ENCODE data around the gene CXorf49. TPM values are rescaled to one million over a fixed set of nuclear protein-coding genes. Genes with fewer than 3 reads are reported as not detected.
"Not testable (repeated sequence)": the region's sequence is repeated elsewhere in the genome, so short reads cannot be mapped to it uniquely, and the experiment has no call there.

CXorf49 gene
- total RNA-seq, 1 donor from 2014 or later, result not detected

DNA sequence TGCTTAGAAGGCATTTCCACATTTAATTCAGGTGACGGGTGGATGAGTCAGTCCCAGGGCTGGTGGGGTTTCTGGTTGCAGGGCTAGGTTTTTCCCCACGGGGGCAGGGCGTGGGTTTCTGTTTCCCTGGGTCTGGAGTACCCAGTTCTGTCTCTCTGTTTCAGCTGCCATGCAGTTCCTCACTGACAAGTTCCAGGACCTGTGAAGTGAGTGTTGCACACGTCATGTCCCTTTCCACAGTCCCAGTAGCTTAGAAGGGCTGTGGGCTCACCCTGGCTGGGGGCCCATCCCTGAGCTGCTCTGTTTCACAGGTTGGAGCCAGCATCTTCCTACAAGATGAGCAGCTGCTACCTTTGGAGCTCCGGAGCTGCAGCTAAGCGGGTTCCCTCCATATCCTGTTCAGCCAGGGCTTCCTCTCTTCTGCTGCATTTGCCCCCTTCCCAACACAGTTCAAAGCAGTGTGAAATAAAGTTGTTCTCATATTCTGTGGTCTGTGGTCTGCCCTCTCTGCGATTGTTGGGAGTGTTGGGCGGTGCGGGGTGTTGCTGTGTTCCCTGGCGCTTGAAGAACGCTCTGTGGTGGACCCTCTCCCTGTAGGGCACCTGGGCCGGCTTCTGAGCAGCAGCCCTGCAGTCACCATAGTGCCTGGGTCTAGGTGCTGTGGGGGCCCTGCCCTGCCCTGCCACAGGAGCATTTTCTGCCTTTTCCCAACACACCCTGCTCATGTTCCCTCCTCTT, 46.9 kb downstream of the CXorf49 start:
- no peak for DNase-seq (ENCODE audit: low spot score in 2 of 2, unreplicated experiment in 2 of 2)

DNA sequence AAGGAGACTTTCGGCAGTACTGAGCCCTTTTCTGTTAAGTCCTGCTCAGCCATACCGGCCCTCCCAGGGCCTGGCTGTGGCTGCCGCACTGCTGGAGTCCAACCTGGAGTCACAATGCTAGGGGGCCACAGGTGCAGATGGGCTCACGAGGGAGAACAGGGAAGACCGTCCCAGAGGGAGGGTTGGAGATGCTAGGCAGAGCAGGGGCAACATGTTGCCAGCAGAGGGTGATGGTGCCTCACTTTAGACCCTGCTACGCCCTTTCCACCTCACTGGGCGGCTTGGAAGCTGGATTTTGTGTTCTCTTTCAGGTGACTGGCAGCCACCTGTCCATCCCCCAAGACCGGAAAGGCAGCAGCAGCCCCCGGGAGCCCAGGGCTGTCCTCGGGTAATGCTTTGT, 48.1 kb downstream of the CXorf49 start:
- not testable (repeated sequence) for H3K36me3 Mint-ChIP-seq; DNase-seq (ENCODE audit: low spot score in 2 of 2, unreplicated experiment in 2 of 2); H3K4me3 Mint-ChIP-seq; H3K27ac Mint-ChIP-seq; H3K4me1 Mint-ChIP-seq; H3K27me3 Mint-ChIP-seq (ENCODE audit: low read depth)
- peaks cover 12% of the 10 kb centered on the region for H3K9me3 Mint-ChIP-seq

More for the DNA sequence above, 46.9 kb downstream of the CXorf49 start:
- H3K27me3 Mint-ChIP-seq (ENCODE audit: low read depth), result no peaks in the 10 kb centered on the region
- no peaks in the 10 kb centered on the region for H3K36me3 Mint-ChIP-seq
- peaks cover 12% of the 10 kb centered on the region for H3K9me3 Mint-ChIP-seq
- no peaks in the 10 kb centered on the region for H3K4me1 Mint-ChIP-seq
- no peak overlapping the region for H3K4me3 Mint-ChIP-seq
- TF ChIP-seq, protein P1, sequence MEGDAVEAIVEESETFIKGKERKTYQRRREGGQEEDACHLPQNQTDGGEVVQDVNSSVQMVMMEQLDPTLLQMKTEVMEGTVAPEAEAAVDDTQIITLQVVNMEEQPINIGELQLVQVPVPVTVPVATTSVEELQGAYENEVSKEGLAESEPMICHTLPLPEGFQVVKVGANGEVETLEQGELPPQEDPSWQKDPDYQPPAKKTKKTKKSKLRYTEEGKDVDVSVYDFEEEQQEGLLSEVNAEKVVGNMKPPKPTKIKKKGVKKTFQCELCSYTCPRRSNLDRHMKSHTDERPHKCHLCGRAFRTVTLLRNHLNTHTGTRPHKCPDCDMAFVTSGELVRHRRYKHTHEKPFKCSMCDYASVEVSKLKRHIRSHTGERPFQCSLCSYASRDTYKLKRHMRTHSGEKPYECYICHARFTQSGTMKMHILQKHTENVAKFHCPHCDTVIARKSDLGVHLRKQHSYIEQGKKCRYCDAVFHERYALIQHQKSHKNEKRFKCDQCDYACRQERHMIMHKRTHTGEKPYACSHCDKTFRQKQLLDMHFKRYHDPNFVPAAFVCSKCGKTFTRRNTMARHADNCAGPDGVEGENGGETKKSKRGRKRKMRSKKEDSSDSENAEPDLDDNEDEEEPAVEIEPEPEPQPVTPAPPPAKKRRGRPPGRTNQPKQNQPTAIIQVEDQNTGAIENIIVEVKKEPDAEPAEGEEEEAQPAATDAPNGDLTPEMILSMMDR (IDR thresholded peaks at IDR 0.05; ENCODE audit: unreplicated experiment), result no peak
- no peak overlapping the region for H3K27ac Mint-ChIP-seq

DNA sequence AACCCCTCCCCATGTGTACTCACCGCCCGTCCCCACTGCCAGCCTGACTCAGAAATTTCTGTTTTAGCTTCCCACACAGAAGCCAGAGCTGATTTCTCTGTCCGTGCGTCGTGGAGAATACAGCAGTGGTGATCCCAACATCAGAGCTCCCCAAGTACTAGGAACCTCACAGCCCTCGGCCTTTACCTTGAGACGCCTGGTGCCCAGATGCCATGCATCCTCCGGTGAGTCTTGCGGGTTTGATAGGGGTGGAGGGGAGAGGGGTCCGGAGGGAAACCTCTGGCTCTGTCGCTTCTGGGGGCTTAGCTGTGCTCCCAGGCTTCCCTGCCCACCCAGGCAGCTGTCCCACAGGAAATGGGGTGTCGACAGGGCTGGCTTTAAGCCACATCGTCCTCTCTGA, 48.6 kb downstream of the CXorf49 start:
- H3K27me3 Mint-ChIP-seq (ENCODE audit: low read depth), result no peaks in the 10 kb centered on the region
- no peak for DNase-seq (ENCODE audit: low spot score in 2 of 2, unreplicated experiment in 2 of 2)
- TF ChIP-seq, protein P1 (IDR thresholded peaks at IDR 0.05; ENCODE audit: unreplicated experiment), result no peak
- no peaks in the 10 kb centered on the region for H3K36me3 Mint-ChIP-seq
- H3K27ac Mint-ChIP-seq, result no peak overlapping the region
- peaks cover 7% of the 10 kb centered on the region for H3K9me3 Mint-ChIP-seq
- H3K4me3 Mint-ChIP-seq, result no peak overlapping the region
- H3K4me1 Mint-ChIP-seq, result no peaks in the 10 kb centered on the region

DNA sequence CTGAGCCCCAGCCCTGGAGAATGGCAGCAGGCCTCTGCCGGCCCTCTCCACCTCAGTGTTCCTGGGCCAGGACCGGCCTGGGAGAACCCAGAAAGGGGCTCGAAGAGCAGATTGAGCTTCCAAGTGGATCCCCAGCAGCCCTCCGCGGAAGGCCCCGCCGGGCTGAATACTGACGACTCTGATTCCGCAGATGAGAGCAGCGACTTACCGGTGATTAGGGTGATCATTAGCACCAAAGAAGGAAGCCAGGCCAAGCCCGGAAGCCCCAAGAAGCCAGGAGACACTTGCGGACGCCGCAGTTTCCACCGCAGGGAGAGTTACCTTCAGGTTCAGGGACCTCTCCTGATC, 49.9 kb downstream of the CXorf49 start:
- H3K4me3 Mint-ChIP-seq, result no peak overlapping the region
- no peaks in the 10 kb centered on the region for H3K36me3 Mint-ChIP-seq
- no peaks in the 10 kb centered on the region for H3K4me1 Mint-ChIP-seq
- no peak for DNase-seq (ENCODE audit: low spot score in 2 of 2, unreplicated experiment in 2 of 2)
- TF ChIP-seq, protein P1 (IDR thresholded peaks at IDR 0.05; ENCODE audit: unreplicated experiment), result no peak
- H3K27ac Mint-ChIP-seq, result no peak overlapping the region
- H3K27me3 Mint-ChIP-seq (ENCODE audit: low read depth), result no peaks in the 10 kb centered on the region
- H3K9me3 Mint-ChIP-seq, result peaks cover 4% of the 10 kb centered on the region

DNA sequence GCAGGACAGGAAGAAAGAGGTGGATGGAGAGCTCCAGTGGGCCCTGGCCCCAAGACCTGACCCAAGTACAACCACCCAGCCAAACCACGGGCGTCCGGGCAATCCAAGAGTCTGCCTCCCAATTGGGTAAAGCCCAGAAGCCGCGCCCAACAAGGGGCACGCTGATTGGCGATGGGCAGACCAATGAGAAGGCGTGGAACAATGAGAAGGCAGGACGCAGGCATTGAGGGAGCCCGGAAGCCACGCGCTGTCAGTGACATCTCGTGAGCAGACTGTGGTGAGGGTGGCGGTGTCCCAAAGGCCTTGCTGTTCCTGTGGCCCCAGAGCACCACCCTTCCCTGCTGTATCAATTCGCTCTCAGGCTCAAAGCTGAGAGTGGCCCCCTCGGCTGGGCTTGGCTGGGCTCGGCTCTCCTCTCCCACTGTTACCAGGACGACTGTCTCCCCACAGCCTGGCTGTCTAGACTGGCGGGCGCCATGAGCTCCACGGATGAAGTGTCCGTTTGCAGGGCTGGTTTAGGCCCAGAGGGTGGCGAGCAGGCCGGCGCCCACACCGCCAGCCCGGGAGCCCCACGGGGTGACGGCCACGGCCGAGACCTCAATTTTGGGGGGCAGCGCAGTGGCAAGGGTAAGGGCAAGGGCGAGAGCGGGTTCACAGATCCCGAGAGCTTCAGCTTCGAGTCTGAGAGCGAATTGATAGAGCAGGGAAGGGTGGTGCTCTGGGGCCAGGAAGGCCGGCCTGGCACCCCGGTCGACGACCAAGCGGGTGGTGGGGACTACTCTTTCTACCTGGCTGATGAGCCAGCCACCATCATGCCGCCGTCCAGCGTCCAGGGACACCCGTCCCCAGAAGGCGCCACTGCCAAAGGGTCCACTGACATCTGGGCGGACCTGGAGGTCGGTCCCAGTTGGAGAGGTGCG, 50.5 kb downstream of the CXorf49 start, which contains the start of gene LOC101059915:
Gene LOC101059915, plus strand, starts transcription at position 219 of the 920 bp plus-strand sequence.
- no peak for DNase-seq (ENCODE audit: low spot score in 2 of 2, unreplicated experiment in 2 of 2)
- TF ChIP-seq, protein P1 (IDR thresholded peaks at IDR 0.05; ENCODE audit: unreplicated experiment), result no peak
- H3K27ac Mint-ChIP-seq, result no peak within 1 kb of the TSS
- H3K36me3 Mint-ChIP-seq, result no peaks in the 10 kb centered on the region
- no peaks in the 10 kb centered on the region for H3K4me1 Mint-ChIP-seq
- H3K9me3 Mint-ChIP-seq, result peaks cover 4% of the 10 kb centered on the region
- H3K4me3 Mint-ChIP-seq, result no peak within 1 kb of the TSS
- no peaks in the 10 kb centered on the region for H3K27me3 Mint-ChIP-seq (ENCODE audit: low read depth)
